Stimulated activated CD4-positive, alpha-beta T cell treated with anti-CD3 and anti-CD28 coated beads, Interleukin-1b, Interleukin-23, amount 100 ng/mL, for 1 hour (primary cell): ENCODE data around the gene CCND1.

Source experiments
- DNase-seq, 2 donors: peaks; one replicate each; pipeline ENCODE4 v3.0.0-alpha.2; 2020; ENCODE audit warnings: low read depth in 2 of 2

Gene CCND1

GRCh38 chr11:69641681-69642548 lies 959 bp downstream of the CCND1 start:
- DNase-seq = no peak

GRCh38 chr11:69642549-69642912 lies 1.6 kb downstream of the CCND1 start:
- peak in 1 of 2 donors; percentile 48 for DNase-seq

DNA sequence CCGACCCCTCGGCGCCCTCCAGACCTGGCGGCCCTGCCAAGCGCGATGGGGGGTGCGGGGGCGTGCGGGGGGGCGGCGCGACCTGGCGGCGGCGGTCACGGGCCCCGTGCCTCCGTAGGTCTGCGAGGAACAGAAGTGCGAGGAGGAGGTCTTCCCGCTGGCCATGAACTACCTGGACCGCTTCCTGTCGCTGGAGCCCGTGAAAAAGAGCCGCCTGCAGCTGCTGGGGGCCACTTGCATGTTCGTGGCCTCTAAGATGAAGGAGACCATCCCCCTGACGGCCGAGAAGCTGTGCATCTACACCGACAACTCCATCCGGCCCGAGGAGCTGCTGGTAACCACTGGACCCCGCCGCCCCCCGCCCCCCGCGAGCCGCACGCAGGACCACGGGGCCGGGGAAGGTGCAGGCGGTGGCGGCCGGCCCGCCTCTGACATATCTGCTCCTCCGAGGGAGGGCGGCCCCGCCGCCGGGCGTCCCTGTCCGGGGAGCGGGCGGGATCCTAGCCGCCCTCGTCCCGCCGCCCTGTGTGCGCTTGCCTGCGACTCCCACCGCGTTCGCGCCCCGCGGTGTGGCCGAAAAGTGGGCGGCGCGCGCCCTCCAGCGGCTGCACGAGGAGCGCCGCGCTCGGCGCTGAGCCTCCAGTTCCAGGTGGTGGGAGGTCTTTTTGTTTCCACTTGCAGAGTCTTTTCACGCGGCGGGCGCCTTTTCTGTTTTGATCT lies 2.1 kb downstream of the CCND1 start:
- peak; percentile 45 to 71 for DNase-seq

- DNase-seq = no peak
Measured at GRCh38 chr11:69643646-69644045, 2.7 kb downstream of the CCND1 start.

DNA sequence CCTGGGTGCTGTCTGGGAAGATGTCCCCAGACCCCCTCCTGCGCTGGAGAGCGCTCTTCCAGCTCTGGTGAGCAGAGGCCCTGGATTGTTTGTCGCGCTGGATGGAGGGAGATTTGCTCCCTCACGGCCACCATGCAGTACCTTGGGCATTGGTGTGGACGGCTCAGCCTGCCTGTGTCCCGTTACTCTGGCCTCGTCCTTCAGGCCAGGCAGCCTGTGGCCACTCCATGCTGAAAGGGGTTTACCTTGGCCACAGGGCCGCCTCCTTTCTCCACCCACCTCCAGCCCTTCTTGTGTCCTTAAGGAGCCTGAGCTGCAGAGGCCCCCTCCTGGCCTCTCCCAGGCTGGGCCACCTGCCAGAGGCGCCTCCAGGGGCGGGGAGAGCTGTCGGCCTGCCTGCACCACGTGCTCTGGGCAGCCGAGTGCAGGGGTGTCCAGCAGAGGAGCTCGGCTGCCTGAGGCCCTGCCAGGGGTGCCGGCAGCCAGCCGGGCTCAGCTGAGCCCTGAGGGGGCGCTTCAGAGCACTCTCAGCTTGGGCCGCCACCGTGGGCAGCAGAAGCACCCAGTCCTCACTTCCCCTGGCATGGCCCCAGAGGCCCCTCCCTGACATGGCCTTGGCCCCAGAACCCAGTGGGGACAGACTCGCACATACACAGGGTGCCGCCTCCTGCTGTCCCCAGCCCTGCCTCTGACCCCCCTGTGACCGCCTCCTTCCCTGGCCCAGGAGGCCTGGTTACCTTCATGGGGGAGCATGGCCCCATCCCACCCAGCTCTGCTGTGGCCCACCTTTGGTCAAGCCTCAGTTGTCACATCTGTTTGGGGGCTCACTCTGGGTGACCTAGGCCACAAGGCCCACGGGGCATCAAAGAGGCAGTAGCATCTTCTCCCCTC lies 3.4 kb downstream of the CCND1 start:
- no peak for DNase-seq

DNA sequence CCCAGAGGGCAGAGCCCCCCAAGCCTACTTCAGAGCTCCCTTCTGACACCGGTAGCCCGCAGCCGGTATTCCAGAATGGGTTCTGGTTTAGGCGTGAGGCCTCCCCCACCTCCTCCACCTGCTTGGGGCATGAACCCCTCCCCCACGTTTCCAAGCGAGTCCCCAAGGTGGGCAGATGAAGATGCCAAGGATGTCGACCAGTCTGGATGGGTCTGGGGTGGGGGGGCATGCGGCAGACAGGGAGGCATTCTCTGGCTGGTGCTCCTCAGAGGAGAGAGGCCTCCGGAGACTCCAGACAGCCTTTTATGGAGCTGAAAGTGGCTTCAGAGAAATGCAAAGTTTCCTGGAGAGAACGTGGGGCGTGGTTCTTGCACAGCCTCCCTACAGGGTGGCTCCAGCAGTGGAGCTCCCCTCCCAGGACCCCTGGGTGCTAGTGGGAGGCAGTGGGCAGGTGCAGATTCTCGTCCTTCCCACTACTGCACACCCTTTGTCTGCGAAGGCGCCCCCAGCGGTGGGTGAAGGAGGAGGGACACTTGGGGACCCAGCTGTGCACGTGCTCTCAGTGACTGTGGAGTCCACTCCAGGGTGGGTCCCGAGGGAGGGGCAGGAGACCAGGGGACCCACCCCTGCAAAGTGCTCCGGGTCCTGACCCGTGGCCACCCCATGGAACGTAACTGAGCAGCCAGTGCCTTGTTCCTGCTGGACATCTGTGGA lies 4.2 kb downstream of the CCND1 start:
- no peak for DNase-seq

DNA sequence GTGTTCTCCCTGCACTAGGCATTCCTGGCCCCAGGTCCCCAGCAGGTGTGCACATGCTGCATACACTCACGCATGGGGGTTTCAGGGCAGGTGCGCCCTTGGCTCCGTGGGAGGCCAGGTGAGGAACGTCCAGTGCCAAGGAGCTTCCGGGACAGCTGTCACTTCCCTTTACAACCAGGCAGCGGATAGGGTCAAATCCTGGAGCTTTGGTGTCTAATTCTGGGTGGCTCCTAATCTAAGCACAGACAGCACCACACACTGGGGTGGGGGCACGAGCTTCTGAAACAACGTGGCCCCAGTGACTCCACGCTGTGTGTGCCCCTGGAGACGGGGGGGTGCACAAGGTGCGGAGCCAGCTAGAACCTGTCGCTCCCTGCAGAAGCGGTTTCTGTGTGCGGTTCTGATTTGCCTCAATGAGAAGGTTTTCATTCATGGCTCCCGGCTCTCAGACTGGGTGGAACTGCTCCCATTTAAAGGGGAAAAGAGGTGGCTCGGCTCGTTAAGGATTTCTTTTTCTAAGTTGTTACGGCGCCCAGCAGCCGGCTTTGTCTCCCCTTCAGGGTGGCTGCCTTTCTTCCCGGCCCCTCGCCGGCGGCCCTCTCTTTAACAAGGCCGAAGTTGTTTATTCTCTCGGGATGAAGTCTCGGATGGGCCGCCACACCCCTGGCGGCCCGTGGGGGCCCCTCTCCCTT lies 5.0 kb downstream of the CCND1 start:
- DNase-seq = no peak

DNA sequence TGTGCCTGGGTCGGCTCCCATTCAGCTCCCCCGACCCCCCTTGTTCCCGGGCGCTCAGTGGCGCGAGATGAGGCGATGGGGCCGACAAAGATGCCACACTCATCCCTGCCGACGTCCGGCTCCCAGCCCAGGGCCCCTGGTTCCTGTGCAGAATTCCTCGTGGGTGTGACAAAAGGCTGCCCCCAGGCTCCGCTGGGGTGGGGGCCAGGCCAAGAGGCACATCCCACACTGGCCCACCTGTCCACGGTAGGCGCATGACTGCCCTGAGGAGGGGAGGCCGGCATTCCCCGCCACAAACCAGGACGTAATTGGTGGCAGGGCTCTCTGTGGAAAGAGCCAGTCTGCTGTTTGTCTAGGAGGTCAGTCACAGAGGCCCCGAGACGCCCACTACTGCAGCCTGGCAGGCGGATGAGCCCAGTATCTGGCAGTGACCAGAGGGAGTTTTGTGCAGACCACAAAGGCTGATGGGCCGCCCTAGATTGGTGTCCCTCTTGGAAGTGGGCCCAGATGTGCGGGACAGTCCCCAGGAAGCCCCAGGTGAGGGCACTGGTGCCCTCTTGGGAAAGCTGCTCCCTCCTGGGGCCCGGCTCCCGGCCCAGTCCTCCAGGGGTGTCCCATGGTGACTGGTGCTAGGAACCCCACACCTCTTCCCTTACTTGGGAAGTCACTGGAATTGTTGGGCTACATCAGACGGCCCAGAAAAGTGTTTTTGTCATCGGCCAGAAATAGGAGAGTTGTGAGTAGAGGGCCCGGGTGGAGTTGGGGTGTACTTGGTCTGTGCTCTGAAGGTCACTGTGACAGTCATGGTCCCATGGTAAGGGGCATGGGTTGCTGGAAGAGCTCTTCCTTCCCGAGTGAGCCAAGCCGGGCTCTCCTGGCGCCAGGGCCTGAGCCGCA lies 5.8 kb downstream of the CCND1 start:
- DNase-seq = no peak

DNA sequence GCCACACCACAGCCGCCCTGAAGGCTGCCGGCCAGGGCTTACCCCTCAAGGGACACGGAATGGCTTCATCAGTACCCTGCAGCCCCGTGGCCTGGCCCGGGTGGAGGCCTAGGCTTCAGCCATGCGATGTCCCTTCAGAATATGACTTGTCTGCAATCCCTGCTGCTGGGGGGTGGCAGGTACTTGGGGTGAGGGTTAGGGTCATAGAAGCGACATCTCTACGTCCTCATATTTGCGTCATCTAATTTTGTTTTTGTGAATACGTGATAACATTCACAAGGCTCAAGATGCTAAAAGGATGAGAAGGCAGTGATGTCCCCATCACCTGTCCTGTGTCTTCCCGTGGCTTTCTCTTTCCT lies 6.4 kb downstream of the CCND1 start:
- no peak for DNase-seq

DNA sequence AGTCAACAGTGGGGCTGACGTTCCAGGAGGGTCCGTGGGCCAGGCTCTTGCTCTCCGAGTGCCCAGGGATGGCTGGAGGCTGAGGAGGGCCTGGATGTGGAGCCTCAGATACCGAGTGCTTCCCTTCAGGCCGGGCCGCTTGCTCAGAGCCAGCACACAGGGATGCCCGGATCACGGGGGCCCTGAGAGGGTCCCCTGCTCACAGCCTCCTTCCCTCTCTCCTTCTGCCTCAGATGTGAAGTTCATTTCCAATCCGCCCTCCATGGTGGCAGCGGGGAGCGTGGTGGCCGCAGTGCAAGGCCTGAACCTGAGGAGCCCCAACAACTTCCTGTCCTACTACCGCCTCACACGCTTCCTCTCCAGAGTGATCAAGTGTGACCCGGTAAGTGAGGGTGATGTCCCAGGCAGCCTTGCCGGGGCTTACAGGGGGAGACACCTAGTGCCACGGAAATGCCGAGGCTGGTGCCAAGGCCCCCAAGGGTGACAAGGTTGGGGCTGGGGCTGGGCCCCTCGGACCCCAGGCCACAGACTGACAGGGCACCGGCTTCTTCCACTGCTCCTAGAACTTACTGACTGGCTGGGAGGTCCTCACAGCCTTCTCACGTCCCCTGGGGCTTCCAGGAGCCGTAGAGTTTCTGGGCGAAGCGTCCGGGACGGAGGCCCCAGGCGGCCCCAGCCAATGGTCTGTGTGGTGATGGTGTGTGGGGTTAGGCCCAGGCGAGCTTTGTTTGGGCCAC lies 7.0 kb downstream of the CCND1 start:
- no peak for DNase-seq

- no peak for DNase-seq
Measured at GRCh38 chr11:69648679-69649575, 8.0 kb downstream of the CCND1 start.

- no peak for DNase-seq
Measured at GRCh38 chr11:69649576-69649900, 8.6 kb downstream of the CCND1 start.

DNA sequence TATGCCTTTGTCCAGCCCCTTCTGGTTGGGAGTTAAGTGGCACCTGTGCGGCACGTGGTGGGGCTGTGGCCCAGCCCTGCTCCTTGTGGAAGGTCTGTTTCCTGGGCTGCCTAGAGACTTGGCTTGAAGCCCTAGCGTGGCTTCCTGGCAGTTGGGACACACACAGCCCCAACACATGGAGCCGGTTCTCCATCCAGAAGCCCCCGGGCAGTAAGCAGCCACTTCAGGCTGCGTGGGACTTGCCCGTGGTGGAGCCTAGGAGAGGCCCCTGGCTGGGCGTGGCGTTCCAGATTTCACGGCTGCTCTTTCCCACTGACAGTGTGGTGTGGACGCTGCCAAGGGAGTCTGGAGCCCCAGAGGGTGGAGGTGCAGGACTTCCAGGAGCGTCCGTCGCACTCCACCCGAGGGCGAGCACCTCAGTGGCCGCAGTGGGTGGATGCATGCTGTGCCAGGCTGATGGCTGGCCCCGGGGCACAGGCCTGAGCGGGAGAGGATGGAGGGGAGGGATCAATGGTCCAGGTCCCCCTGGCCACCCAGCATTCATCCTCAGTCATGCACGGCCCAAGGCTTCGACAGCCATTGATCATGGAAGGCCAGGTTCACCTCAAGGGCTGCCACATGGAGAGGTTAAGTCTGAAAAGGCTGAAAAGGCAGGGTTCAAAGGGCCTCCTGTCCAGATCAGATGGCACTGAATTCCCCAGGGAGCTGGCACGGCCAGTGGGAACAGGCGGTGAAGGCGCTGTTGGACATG lies 9.3 kb downstream of the CCND1 start:
- DNase-seq = no peak

DNA sequence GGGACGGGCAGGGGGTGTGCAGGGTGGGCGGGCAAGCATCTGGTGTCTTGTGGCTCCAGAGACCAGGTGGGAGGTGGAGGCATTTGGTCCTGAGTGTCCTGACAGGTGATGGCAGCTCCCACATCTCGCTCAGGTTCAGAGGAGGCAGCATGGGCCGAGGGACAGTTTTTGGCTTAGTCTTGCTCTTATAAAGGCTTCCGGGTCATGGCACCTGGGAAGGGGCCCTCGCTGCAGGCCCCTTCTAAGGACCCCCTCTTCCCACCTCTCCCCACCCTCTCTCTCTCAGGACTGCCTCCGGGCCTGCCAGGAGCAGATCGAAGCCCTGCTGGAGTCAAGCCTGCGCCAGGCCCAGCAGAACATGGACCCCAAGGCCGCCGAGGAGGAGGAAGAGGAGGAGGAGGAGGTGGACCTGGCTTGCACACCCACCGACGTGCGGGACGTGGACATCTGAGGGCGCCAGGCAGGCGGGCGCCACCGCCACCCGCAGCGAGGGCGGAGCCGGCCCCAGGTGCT lies 9.9 kb downstream of the CCND1 start:
- DNase-seq = no peak

DNA sequence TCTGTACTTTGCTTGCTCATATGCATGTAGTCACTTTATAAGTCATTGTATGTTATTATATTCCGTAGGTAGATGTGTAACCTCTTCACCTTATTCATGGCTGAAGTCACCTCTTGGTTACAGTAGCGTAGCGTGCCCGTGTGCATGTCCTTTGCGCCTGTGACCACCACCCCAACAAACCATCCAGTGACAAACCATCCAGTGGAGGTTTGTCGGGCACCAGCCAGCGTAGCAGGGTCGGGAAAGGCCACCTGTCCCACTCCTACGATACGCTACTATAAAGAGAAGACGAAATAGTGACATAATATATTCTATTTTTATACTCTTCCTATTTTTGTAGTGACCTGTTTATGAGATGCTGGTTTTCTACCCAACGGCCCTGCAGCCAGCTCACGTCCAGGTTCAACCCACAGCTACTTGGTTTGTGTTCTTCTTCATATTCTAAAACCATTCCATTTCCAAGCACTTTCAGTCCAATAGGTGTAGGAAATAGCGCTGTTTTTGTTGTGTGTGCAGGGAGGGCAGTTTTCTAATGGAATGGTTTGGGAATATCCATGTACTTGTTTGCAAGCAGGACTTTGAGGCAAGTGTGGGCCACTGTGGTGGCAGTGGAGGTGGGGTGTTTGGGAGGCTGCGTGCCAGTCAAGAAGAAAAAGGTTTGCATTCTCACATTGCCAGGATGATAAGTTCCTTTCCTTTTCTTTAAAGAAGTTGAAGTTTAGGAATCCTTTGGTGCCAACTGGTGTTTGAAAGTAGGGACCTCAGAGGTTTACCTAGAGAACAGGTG lies 11.1 kb downstream of the CCND1 start:
- no peak for DNase-seq

DNA sequence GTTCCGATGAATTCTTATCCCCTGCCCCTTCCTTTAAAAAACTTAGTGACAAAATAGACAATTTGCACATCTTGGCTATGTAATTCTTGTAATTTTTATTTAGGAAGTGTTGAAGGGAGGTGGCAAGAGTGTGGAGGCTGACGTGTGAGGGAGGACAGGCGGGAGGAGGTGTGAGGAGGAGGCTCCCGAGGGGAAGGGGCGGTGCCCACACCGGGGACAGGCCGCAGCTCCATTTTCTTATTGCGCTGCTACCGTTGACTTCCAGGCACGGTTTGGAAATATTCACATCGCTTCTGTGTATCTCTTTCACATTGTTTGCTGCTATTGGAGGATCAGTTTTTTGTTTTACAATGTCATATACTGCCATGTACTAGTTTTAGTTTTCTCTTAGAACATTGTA lies 12.0 kb downstream of the CCND1 start:
- no peak for DNase-seq
